Measurements from ENCODE around the gene TNFAIP8.

Gene TNFAIP8

GRCh38 chr5:119371146-119371545 lies 15.3 kb downstream of the TNFAIP8 start:
- DNase-seq, result no peak

- DNase-seq, result no peak
These were observed 17.6 kb downstream of the TNFAIP8 start for GRCh38 chr5:119373449-119373858.

- DNase-seq, result no peak
These were observed 19.1 kb downstream of the TNFAIP8 start for GRCh38 chr5:119374901-119375300.

GRCh38 chr5:119377066-119377465 lies 21.2 kb downstream of the TNFAIP8 start:
- DNase-seq, result no peak

GRCh38 chr5:119378075-119378700 lies 22.4 kb downstream of the TNFAIP8 start:
- no peak for DNase-seq

- no peak for DNase-seq
These were observed 23.3 kb downstream of the TNFAIP8 start for GRCh38 chr5:119379096-119379495.

- no peak for DNase-seq
These were observed 24.2 kb downstream of the TNFAIP8 start for GRCh38 chr5:119379942-119380547.

GRCh38 chr5:119382169-119382568 lies 26.4 kb downstream of the TNFAIP8 start:
- no peak for DNase-seq

GRCh38 chr5:119383008-119383407 lies 27.2 kb downstream of the TNFAIP8 start:
- no peak for DNase-seq

GRCh38 chr5:119385136-119385535 lies 29.3 kb downstream of the TNFAIP8 start:
- no peak for DNase-seq

- no peak for DNase-seq
These were observed 29.8 kb downstream of the TNFAIP8 start for GRCh38 chr5:119385536-119386128.

GRCh38 chr5:119386596-119387344 lies 31.0 kb downstream of the TNFAIP8 start:
- DNase-seq, result no peak

GRCh38 chr5:119387945-119388618 lies 32.3 kb downstream of the TNFAIP8 start:
- no peak for DNase-seq

- DNase-seq, result no peak
These were observed 32.9 kb downstream of the TNFAIP8 start for GRCh38 chr5:119388619-119389190.

- no peak for DNase-seq
These were observed 33.6 kb downstream of the TNFAIP8 start for GRCh38 chr5:119389288-119390030.

GRCh38 chr5:119390404-119390803 lies 34.6 kb downstream of the TNFAIP8 start:
- DNase-seq, result no peak

- no peak for DNase-seq
These were observed 37.4 kb downstream of the TNFAIP8 start for GRCh38 chr5:119393201-119393691.

- DNase-seq, result no peak
These were observed 37.9 kb downstream of the TNFAIP8 start for GRCh38 chr5:119393746-119394145.

- DNase-seq, result no peak
These were observed 39.4 kb downstream of the TNFAIP8 start for GRCh38 chr5:119395080-119395836.

- no peak for DNase-seq
These were observed 40.3 kb downstream of the TNFAIP8 start for GRCh38 chr5:119396030-119396664.

Data from stimulated activated CD4-positive, alpha-beta T cell treated with anti-CD3 and anti-CD28 coated beads, Interleukin-4, amount 100 ng/mL, for 1 hour (primary cell).